Gastrocnemius medialis (tissue), 4 donors: Measurements from ENCODE around the gene FMOD.

Source experiments
- CTCF ChIP-seq, 5 experiments: fragments of 450-650 bp in 3 of 5; fragments of 200-600 bp in 2 of 5; sonication (generic) in 2 of 5; IDR thresholded peaks in 4 of 5; conservative IDR thresholded peaks in 1 of 5; 1 replicate in 4 of 5; 2 replicates in 1 of 5; pipeline ENCODE4 v1.5.1; 2016 to 2019; ENCODE audit warnings: antibody characterized with exemption in 5 of 5, mild to moderate bottlenecking in 3 of 5, moderate library complexity in 3 of 5
- POLR2A ChIP-seq, 2 donors: fragments of 450-650 bp; IDR thresholded peaks; one replicate each; pipeline ENCODE4 v1.6.1; 2017; ENCODE audit warnings: antibody characterized with exemption in 2 of 2, mild to moderate bottlenecking in 2 of 2, moderate library complexity in 2 of 2

- TF ChIP-seq CTCF (IDR thresholded peaks at IDR 0.05 in 4 of 5, conservative IDR thresholded peaks at IDR 0.05 in 1 of 5) (no peak), POLR2A (IDR thresholded peaks at IDR 0.05) (no peak)
These were observed 19.7 kb downstream of the FMOD start for GRCh38 chr1:203331224-203331623.
